Coronary artery (tissue), 2 donors: ENCODE data around the gene ATP8A1.
"Not testable (repeated sequence)": the region's sequence is repeated elsewhere in the genome, so short reads cannot be mapped to it uniquely, and the experiment has no call there.

Source experiments
- DNase-seq: peaks from one replicate; pipeline ENCODE4 v3.0.0-alpha.2; 2017; ENCODE audit warnings: low spot score
- H3K27ac ChIP-seq, 2 donors: fragments of 200-600 bp; sonication (generic); one replicate each; pipeline ENCODE4 v1.5.1; 2016 to 2019
- H3K4me3 ChIP-seq: fragments of 200-600 bp; sonication (generic); 2 replicates; pipeline ENCODE4 v1.5.1; 2016; ENCODE audit warnings: mild to moderate bottlenecking, moderate library complexity
- CTCF ChIP-seq: fragments of 200-600 bp; sonication (generic); IDR thresholded peaks from one replicate; pipeline ENCODE4 v1.5.1; 2019; ENCODE audit warnings: antibody characterized with exemption

The ATP8A1 gene

GRCh38 chr4:42487230-42487629, 169.7 kb downstream of the ATP8A1 start:
- no peak for TF ChIP-seq CTCF
- H3K27ac ChIP-seq: no peak overlapping the region
- H3K4me3 ChIP-seq: no peak overlapping the region
- DNase-seq: no peak

GRCh38 chr4:42486156-42486555, 170.7 kb downstream of the ATP8A1 start:
- DNase-seq, H3K4me3 ChIP-seq, H3K27ac ChIP-seq: not testable (repeated sequence)

- no peak overlapping the region for H3K27ac ChIP-seq
- DNase-seq: no peak
- H3K4me3 ChIP-seq: no peak overlapping the region
- TF ChIP-seq CTCF: no peak
These were observed 172.3 kb downstream of the ATP8A1 start for GRCh38 chr4:42484630-42485029.

GRCh38 chr4:42483426-42484379, 173.2 kb downstream of the ATP8A1 start:
- Histone ChIP-seq H3K4me3 (no peak overlapping the region), H3K27ac (no peak overlapping the region)
- no peak for TF ChIP-seq CTCF
- DNase-seq: no peak

- no peak for DNase-seq
- Histone ChIP-seq H3K27ac (no peak overlapping the region), H3K4me3 (no peak overlapping the region)
- no peak for TF ChIP-seq CTCF
These were observed 174.2 kb downstream of the ATP8A1 start for GRCh38 chr4:42482516-42483327.

- TF ChIP-seq CTCF: no peak
- Histone ChIP-seq H3K27ac (no peak overlapping the region), H3K4me3 (no peak overlapping the region)
- no peak for DNase-seq
These were observed 176.2 kb downstream of the ATP8A1 start for GRCh38 chr4:42480717-42481116.

GRCh38 chr4:42480281-42480680, 176.6 kb downstream of the ATP8A1 start:
- Histone ChIP-seq H3K4me3 (no peak overlapping the region), H3K27ac (no peak overlapping the region)
- TF ChIP-seq CTCF: no peak
- DNase-seq: no peak
